HG03025 (cell line): ENCODE results near the gene SRSF2.
"Not testable (repeated sequence)": the region's sequence is repeated elsewhere in the genome, so short reads cannot be mapped to it uniquely, and the experiment has no call there.

ENCODE experiments used
- ATAC-seq: cut with Tn5 transposase; IDR thresholded peaks from one replicate; pipeline ENCODE4 v1.9.1; 2021; ENCODE audit warnings: mild to moderate bottlenecking, moderate library complexity; ENCODE audit not compliant: unreplicated experiment, low FRiP score

SRSF2 gene

GRCh38 chr17:76739568-76740115, 2.5 kb upstream of the SRSF2 start:
- ATAC-seq, result not testable (repeated sequence)

- no peak for ATAC-seq
Observed at GRCh38 chr17:76738468-76738850, 1.3 kb upstream of the SRSF2 start.

DNA sequence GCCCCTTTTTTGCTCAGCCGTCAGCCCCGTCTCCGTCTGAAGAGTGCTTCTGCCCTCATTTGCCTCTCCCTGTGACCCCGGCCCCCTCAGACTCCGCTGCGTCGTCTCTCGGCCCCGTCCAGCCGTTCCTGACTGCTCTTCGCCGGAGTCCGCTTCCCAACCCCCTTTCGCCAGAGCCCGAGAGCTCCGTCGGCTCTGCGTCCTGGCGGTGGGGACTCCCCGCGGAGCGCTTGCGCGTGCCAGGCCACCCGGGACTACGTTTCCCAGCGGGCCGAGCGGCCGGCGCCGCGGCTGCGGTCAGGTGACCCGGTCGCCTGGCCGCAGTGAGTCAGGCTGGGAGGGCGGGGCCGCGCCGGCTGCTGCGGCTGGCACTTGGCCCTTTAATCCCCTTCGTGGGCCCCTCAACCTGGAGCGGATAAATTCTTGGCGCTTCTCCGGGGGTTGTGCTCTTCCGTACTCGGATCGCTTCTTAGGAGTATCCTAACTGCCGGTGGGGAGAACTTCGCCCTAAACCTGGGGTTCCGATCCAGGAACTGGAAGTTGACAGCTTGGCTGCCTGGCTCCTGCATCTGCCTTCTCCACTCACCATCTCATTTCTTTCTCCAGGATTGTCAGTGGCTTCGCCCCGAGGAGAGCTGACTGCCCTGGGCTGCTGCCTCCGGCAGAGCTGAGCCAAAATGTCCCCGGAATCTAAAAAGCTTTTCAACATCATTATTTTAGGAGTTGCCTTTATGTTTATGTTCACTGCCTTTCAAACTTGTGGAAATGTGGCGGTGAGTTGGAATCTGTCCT, 741 bp upstream of the SRSF2 start, which contains the start of gene MFSD11:
MFSD11 (plus strand) TSS at position 444 of the 792 bp plus-strand sequence; CDS start at position 678, 234 bp downstream.
- ATAC-seq, result peak; percentile 58

DNA sequence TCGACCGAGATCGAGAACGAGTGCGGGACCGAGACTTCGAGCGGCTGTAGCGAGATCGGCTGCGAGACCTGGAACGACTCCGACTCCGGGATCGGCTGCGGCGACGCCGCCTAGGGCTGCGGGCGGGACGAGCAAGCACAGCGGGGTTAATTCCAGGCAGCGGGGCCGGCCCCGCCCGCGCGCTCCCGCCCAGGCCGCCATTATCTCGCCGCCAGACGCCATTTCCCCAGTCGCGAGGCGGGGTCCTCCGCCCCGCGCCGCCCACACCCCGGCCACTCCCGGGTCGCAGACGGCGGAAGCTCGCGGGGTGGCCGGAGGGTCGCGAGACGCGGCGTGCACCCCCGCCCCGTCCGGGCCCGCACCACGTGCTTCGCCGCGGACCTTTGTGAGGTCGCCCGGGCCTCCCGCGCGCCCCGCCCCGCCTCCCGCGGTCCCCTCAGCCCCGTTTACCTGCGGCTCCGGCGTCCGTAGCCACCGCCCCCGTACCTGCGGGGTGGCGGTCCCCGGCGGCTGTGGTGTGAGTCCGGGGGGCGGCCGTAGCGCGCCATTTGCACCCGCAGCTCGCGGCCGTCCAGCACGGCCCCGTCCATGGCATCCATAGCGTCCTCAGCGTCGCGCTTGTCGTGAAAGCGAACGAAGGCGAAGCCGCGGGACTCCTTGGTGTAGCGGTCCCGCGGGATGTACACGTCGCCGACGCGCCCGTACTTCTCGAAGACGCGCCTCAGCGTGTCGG, 616 bp downstream of the SRSF2 start:
- peak; percentile 16 for ATAC-seq

GRCh38 chr17:76735586-76736348, 1.4 kb downstream of the SRSF2 start:
- no peak for ATAC-seq

- ATAC-seq, result no peak
Observed at GRCh38 chr17:76735006-76735405, 2.1 kb downstream of the SRSF2 start.

DNA sequence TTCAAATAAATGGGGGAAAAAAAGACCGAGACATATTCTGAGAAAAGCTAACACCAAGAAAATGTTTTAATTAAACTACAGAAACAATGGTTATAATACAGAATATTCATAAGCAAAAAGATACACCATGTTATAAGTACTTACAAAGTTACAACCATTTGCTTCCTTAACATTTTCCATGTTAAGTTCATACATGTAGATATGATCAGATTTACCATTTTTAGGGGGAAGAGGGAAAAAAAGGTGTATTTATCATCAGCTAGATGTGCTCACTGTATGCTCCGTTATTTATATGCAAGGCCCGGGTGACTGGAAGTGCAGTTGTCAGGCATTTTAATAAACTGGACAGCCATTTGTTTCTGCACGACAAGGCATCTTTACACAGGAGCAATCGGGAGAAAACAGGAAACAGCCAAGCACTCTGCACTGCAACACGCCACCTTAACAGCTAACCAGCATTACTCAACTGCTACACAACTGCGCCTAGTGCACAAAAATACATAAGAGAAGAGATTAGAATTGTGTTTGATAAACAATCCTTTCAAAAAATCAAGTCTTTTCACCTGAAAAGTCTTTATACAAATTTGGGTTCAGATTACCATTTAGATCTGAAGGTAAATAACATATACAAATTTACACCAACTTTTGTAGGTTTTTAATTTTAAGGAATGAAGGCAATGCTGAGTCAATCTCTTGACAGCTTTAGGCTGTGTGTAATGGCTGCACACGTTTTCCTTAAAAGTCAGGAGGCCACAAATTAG, 2.9 kb downstream of the SRSF2 start:
- ATAC-seq, result no peak

DNA sequence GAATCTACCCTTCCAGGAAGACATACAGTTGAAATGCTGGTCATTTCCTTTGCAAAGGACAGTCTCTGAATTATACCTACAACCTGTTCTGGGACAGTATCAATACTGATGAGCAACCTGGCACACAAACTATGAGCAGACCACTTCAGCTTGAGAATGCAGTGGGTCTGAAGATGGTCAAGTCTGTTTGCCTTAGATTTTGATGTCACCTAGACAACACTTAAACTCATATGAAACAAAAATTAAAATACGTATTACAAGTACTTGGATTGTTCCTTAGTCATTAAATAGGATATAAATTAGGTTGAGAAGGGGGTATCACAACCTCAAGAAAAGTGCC, 3.5 kb downstream of the SRSF2 start:
- no peak for ATAC-seq

- ATAC-seq, result no peak
Observed at GRCh38 chr17:76732734-76733617, 4.2 kb downstream of the SRSF2 start.

DNA sequence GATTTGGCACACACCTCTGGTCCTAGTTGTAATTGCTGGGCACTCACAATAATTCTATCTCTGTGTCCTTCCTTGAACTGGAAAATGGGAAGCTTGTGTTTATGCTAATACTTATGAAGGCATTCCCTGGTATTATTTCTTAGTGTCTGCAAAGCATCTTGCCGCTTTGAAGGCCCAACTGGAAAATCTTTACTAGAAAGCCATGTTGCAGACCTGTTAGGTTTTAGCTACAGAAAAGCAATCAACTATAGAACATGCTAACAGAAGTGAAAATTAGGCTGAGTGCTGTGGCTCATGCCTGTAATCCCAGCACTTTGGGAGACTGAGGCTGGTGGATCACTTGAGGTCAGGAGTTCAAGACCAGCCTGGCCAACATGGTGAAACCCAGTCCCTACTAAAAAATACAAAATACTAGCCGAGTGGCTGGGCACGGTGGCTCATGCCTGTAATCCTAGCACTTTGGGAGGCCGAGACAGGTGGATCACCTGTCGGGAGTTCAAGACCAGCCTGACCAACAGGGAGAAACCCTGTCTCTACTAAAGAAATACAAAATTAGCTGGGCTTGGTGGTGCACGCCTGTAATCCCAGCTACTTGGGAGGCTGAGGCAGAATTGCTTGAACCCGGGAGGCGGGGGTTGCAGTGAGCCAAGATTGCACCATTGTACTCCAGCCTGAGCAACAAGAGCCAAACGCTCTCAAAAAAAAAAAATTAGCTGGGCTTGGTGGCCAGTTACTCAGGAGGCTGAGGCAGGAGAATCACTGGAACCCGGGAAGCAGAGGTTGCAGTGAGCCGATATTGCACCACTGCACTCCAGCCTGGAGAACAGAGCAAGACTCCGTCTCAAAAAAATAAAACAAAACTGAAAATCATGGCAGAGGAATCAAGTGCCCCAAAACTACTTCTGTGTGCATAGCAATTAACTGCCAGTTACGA, 5.1 kb downstream of the SRSF2 start:
- not testable (repeated sequence) for ATAC-seq

- no peak for ATAC-seq
Observed at GRCh38 chr17:76727745-76728456, 9.2 kb downstream of the SRSF2 start.

DNA sequence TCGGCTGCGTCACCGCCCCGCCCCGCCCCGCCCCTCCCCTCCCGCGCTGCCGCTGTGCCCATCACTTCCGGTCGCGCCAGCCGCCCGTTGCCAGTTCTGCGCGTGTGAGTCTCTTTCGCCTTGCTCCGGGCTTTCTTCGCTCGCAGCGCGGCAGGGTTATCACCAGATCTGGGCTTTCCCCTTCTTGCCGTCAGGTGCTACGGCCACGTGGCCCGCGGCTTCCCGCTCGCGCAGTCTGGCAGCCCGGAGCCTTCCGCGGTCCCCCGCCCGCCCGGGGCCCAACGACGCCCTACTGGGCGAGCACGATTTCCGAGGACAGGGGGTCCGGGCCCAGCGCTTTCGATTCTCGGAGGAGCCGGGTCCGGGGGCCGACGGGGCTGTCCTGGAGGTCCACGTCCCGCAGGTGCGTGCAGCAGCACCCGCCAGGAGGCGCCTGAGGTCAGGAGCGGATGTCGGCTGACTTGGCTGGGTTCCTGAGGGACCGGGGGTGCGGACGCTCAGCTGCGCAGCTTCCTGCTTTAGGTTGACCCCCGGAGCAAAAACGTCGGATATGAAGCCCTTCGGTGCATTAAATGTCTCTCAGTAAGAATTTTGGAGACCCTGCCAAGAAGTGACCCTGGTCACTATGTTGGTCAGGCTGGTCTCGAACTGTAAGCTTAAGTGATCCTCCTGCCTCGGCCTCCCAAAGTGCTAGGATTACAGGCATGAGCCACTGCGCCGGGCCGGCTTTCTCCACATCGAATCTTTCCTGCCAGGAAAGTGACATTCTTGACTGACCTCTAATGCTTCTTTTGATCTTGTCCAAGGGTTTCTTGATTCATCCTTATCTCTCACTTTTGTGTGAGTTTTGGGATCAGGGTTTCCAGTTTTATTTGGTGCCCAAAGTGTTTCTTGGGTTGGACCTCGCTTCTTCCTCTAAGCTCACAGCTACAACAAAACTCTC, 10.1 kb downstream of the SRSF2 start, which contains the start of gene METTL23:
METTL23 (plus strand) TSS at position 64 of the 943 bp plus-strand sequence. CDS start 2,872 bp downstream, outside the sequence.
- ATAC-seq, result peak; percentile 22

- ATAC-seq, result peak; percentile 72
Observed at GRCh38 chr17:76726231-76726775, 10.8 kb downstream of the SRSF2 start, which contains the start of gene JMJD6. TSS of gene JMJD6 (minus strand) at chr17:76726606. CDS start at chr17:76726475, 131 bp downstream.

DNA sequence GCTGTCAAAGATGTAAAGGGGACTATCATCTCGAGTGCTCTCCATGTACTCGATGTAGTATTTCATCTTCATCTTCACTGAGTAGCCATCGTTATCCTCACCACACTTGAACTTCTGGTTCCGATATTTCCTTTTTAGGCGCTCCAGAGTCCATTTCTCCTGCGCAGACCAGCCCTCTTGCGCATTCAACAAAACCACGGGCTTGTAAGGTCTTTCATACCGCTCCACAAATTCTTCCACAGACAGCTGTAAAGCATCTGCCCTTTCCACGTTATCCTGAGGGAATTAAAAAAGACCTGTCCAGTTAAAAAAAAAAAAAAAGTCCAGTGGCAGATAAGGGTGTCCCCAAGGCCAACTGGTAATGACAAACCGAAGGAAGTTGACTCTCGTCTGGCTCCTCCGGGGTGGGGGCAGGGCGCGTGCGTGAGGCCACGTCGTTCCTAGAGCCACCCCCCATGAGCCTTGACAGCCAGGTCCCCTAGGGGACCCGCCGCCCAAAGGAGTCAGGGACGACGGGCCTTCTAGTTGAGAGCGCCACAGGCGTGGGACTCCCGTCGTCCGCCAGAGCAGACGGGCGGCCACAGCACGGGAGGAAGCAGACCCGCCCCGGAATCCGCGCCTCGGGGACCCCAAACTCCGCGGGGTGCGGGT, 11.4 kb downstream of the SRSF2 start:
- peak; percentile 17 for ATAC-seq

- ATAC-seq, result no peak
Observed at GRCh38 chr17:76723812-76724211, 13.3 kb downstream of the SRSF2 start.
